ENCODE results near the gene CASZ1.

DNA sequence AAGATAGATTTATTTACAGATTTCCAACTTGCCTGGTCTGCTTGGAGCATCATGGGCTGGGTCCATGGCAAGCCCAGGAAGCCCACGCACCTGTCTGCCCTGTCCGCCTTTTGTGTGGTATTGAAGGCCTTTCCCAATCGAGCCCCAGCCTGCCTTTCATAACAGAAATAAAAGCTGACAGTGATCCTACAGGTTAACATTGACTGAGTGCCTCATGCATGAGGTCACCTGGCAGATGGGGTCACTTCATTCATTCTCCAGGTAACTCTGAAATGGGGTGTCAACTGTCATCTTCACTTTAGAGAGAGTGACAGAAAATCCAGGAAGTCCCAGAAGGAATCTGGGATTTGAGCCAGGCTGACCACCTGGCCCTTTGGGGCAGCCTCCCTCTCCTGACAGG lies 36.3 kb upstream of the CASZ1 start:
- TF ChIP-seq POLR2A (IDR thresholded peaks at IDR 0.05) (no peak), EP300 (IDR thresholded peaks at IDR 0.05; ENCODE audit: low read depth) (no peak), POLR2AphosphoS5 (IDR thresholded peaks at IDR 0.05) (no peak)
- TF ChIP-seq, protein P1, sequence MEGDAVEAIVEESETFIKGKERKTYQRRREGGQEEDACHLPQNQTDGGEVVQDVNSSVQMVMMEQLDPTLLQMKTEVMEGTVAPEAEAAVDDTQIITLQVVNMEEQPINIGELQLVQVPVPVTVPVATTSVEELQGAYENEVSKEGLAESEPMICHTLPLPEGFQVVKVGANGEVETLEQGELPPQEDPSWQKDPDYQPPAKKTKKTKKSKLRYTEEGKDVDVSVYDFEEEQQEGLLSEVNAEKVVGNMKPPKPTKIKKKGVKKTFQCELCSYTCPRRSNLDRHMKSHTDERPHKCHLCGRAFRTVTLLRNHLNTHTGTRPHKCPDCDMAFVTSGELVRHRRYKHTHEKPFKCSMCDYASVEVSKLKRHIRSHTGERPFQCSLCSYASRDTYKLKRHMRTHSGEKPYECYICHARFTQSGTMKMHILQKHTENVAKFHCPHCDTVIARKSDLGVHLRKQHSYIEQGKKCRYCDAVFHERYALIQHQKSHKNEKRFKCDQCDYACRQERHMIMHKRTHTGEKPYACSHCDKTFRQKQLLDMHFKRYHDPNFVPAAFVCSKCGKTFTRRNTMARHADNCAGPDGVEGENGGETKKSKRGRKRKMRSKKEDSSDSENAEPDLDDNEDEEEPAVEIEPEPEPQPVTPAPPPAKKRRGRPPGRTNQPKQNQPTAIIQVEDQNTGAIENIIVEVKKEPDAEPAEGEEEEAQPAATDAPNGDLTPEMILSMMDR (IDR thresholded peaks at IDR 0.05), result no peak
